ENCODE data around the gene FGF19. TPM values are rescaled to one million over a fixed set of nuclear protein-coding genes. Genes with fewer than 3 reads are reported as not detected.

Gene FGF19
- total RNA-seq, 4 donors from 2014 or later, result not detected

DNA sequence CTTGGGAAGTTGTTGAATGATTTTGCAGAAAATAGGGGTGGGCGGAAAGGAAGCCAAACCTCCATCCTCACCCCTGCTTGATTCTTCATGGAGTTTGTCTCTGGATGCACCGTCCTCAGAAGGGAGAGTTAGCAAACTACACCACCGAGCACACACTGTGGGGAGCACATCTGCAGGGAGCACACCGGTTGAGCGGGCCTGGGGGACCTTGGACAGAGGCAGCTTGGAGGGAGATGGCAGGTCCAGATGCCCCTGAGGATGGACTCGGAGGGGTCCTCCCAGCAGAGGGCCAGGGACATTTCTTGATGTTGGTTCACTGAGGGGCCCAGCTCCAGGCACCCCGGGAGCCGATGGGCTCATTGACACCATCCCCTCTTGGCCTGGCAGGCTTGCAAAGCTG, 15.1 kb upstream of the FGF19 start:
- Histone ChIP-seq H3K27ac (no peak overlapping the region), H3K36me3 (no peaks in the 10 kb centered on the region), H3K4me1 (no peaks in the 10 kb centered on the region), H3K9me3 (no peaks in the 10 kb centered on the region), H3K27me3 (peaks cover 74% of the 10 kb centered on the region), H3K4me3 (no peak overlapping the region)
- 79 to 85% methylated on average over 4 to 6 of the region's 8 CpGs for WGBS, 2 donors (ENCODE audit: low coverage in 1 of 2)
- in situ Hi-C loops (cut with MboI; ENCODE audit: low pct_ligation_motif_present in 1 of 4, low pct_unique_long_range_greater_than_20kb in 1 of 4, low sequenced_read_pairs in 3 of 4) (loop anchor here in 2 of 4 donors (25.0 kb wide), 2 partner anchors 168 to 468 kb away; no protein-coding TSS in a partner anchor), intact Hi-C loops (cut with DNase I; ENCODE audit: low total_unique reads) (no loop called here)
- TF ChIP-seq POLR2A (IDR thresholded peaks at IDR 0.05) (no peak), POLR2AphosphoS5 (IDR thresholded peaks at IDR 0.05) (no peak), CTCF (IDR thresholded peaks at IDR 0.05) (no peak), EP300 (IDR thresholded peaks at IDR 0.05; ENCODE audit: low read depth) (no peak)
- no peak for DNase-seq

DNA sequence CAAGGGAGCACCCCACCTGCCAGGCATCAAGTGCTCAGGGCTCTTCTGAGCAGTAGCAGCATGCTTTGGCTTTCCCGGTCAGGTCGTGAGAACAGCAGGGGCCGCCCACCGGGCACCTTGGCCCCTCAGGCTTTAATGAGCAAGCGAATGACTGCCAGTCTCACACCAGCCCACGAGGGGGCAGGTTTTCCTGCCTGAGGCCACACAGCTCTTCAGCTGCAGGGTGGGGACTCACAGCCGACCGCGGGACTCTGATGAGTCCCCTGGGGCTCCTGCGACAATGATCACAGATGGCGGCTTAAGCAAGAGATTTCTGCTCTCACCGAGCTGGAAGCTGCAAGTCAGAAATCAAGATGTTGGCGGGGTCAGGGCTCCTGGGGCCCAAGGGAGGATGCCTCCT, 14.3 kb upstream of the FGF19 start:
- WGBS, 2 donors (ENCODE audit: low coverage in 1 of 2), result 8 to 20% methylated on average over 1 to 13 of the region's 13 CpGs
- Histone ChIP-seq H3K9me3 (no peaks in the 10 kb centered on the region), H3K27ac (no peak overlapping the region), H3K4me1 (no peaks in the 10 kb centered on the region), H3K27me3 (peaks cover 70% of the 10 kb centered on the region), H3K4me3 (no peak overlapping the region), H3K36me3 (no peaks in the 10 kb centered on the region)
- intact Hi-C loops (cut with DNase I; ENCODE audit: low total_unique reads) (no loop called here), in situ Hi-C loops (cut with MboI; ENCODE audit: low pct_ligation_motif_present in 1 of 4, low pct_unique_long_range_greater_than_20kb in 1 of 4, low sequenced_read_pairs in 3 of 4) (loop anchor here in 2 of 4 donors (25.0 kb wide), 2 partner anchors 169 to 469 kb away; no protein-coding TSS in a partner anchor)
- TF ChIP-seq POLR2A (IDR thresholded peaks at IDR 0.05) (no peak), POLR2AphosphoS5 (IDR thresholded peaks at IDR 0.05) (no peak), CTCF (IDR thresholded peaks at IDR 0.05) (peak in 3 of 5 experiments; percentile 10 to 26 (median 17))
- DNase-seq, result no peak

GRCh38 chr11:69716891-69717747, 13.3 kb upstream of the FGF19 start:
- in situ Hi-C loops (cut with MboI; ENCODE audit: low pct_ligation_motif_present in 1 of 4, low pct_unique_long_range_greater_than_20kb in 1 of 4, low sequenced_read_pairs in 3 of 4), result loop anchor here in 2 of 4 donors (25.0 kb wide), 2 partner anchors 170 to 470 kb away; no protein-coding TSS in a partner anchor
- no peak for TF ChIP-seq POLR2A (IDR thresholded peaks at IDR 0.05)
- TF ChIP-seq EP300 (IDR thresholded peaks at IDR 0.05; ENCODE audit: low read depth), result no peak
- no peak for TF ChIP-seq CTCF (IDR thresholded peaks at IDR 0.05)
- no peak for TF ChIP-seq POLR2AphosphoS5 (IDR thresholded peaks at IDR 0.05)

DNA sequence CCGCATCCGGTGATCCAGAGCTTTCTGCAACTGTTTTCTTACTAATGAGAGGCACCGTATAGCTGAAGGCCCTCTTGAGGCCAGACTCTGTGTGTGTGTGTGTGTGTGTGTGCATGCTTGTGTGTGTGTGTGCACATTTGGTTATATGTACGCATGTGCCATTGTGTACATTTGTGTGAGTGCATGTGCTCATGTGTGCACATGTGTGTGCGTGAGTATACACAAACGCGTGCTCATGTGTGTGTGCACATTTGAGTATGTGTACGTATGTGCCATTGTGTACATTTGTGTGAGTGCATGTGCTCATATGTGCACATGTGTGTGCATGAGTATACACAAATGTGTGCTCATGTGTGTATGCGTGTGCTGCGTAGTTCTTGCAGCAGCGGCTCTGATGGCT, 12.3 kb upstream of the FGF19 start:
- no peak for DNase-seq
- H3K4me1 ChIP-seq, result no peaks in the 10 kb centered on the region
- H3K27ac ChIP-seq, result no peak overlapping the region
- in situ Hi-C loops (cut with MboI; ENCODE audit: low pct_ligation_motif_present in 1 of 4, low pct_unique_long_range_greater_than_20kb in 1 of 4, low sequenced_read_pairs in 3 of 4), result loop anchor here in 2 of 4 donors (25.0 kb wide), 2 partner anchors 171 to 471 kb away; no protein-coding TSS in a partner anchor
- H3K4me3 ChIP-seq, result no peak overlapping the region
- TF ChIP-seq POLR2AphosphoS5 (IDR thresholded peaks at IDR 0.05) (no peak), CTCF (IDR thresholded peaks at IDR 0.05) (no peak), EP300 (IDR thresholded peaks at IDR 0.05; ENCODE audit: low read depth) (no peak), POLR2A (IDR thresholded peaks at IDR 0.05) (no peak)
- H3K27me3 ChIP-seq, result peaks cover 58% of the 10 kb centered on the region
- intact Hi-C loops (cut with DNase I; ENCODE audit: low total_unique reads), result no loop called here
- H3K9me3 ChIP-seq, result no peaks in the 10 kb centered on the region
- 83 to 92% methylated on average over 7 to 11 of the region's 11 CpGs for WGBS, 2 donors (ENCODE audit: low coverage in 1 of 2)
- no peaks in the 10 kb centered on the region for H3K36me3 ChIP-seq

More at GRCh38 chr11:69716891-69717747, 13.3 kb upstream of the FGF19 start:
- Histone ChIP-seq H3K36me3 (no peaks in the 10 kb centered on the region), H3K4me3 (no peak overlapping the region), H3K27me3 (peaks cover 68% of the 10 kb centered on the region), H3K9me3 (no peaks in the 10 kb centered on the region), H3K27ac (no peak overlapping the region), H3K4me1 (no peaks in the 10 kb centered on the region)
- intact Hi-C loops (cut with DNase I; ENCODE audit: low total_unique reads), result no loop called here
- no peak for DNase-seq
- WGBS, 2 donors (ENCODE audit: low coverage in 1 of 2), result 17 to 56% methylated on average over 1 to 6 of the region's 6 CpGs

All from transverse colon (tissue), 4 donors.